HG03457 (cell line): ENCODE data around the gene MMP1.
"Not testable (repeated sequence)": the region's sequence is repeated elsewhere in the genome, so short reads cannot be mapped to it uniquely, and the experiment has no call there.

Experiments
- ATAC-seq: cut with Tn5 transposase; IDR thresholded peaks from one replicate; pipeline ENCODE4 v1.9.1; 2021; ENCODE audit warnings: moderate number of reproducible peaks; ENCODE audit not compliant: unreplicated experiment

Gene MMP1

DNA sequence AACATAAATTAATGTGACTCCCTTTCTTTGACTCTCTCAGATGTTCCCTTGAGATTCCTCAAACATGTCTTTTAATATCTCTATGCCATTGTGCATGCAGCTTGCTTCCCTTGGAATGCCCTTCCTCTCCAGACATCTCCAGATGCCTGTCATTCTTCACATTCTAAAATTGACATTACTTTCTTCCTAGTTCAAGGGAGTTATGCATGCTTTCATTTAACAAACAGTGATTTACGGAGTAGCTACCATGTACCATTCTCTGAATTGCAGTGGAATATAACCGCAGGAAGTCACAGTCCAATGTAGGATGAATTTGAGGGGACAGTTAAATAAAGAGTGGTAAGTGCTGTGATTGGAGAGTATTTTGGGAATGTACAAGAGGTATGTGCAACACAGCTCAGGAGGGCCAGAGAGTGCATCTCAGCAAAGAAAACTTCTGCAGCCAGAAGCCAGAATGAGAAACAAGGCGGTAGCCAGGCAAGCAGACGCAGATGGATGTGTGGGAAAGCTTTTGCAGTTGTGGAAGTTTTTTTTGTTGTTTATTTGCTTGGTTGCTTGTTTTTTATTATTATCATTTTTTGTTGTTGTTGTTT lies 36.2 kb downstream of the MMP1 start:
- no peak for ATAC-seq

- no peak for ATAC-seq
Measured at GRCh38 chr11:102760344-102761035, 37.5 kb downstream of the MMP1 start.

GRCh38 chr11:102757823-102758549 lies 40.0 kb downstream of the MMP1 start:
- ATAC-seq: no peak

- no peak for ATAC-seq
Measured at GRCh38 chr11:102753267-102753666, 44.7 kb downstream of the MMP1 start.

DNA sequence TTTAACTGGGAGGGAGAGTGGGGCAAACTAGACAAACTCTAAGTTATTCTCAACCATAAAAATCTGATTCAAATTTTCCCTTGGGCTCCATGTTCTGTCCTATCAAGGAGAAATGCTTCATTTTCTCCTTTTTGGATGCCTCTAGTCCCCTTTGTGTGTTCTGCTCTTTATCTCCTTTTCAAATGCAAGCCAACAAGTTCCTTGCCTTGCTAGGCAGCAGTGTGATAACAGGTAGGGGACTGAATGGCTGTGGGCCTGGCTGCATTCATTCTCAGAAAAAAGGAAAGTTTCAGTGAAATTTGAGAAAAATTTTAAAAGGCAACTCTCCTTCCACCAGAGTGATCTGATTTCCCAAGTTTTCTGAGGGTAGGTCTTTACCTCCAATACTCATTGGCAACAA lies 46.3 kb downstream of the MMP1 start:
- no peak for ATAC-seq

DNA sequence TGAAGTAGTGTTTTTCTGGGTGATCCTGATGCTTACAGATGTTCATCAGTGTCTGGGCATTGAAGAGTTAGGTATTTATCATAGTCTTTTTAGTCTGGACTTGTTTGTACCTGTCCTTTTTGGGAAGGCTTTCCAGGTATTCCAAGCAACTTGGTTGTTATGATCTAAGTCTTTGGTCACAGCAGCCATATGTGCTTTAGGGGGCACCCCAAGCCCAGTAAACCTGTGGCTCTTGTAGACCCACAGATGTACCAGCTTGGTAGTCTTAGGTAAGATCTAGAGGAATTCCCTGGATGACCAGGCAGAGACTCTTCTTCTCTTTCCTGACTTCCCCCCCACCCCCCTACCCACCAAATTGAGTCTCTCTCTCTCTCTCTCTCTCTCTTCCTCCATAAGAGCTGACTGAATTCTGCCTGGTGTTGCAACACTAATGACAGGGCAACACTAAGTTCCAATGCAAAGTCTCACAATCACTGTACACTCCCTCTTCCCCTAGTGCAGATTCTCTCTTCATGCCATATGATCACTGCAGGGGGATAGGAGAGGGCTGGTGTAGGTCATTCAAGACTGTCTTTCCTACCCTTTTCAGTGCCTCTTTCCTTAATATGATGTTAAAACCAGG lies 48.7 kb downstream of the MMP1 start:
- ATAC-seq: no peak

DNA sequence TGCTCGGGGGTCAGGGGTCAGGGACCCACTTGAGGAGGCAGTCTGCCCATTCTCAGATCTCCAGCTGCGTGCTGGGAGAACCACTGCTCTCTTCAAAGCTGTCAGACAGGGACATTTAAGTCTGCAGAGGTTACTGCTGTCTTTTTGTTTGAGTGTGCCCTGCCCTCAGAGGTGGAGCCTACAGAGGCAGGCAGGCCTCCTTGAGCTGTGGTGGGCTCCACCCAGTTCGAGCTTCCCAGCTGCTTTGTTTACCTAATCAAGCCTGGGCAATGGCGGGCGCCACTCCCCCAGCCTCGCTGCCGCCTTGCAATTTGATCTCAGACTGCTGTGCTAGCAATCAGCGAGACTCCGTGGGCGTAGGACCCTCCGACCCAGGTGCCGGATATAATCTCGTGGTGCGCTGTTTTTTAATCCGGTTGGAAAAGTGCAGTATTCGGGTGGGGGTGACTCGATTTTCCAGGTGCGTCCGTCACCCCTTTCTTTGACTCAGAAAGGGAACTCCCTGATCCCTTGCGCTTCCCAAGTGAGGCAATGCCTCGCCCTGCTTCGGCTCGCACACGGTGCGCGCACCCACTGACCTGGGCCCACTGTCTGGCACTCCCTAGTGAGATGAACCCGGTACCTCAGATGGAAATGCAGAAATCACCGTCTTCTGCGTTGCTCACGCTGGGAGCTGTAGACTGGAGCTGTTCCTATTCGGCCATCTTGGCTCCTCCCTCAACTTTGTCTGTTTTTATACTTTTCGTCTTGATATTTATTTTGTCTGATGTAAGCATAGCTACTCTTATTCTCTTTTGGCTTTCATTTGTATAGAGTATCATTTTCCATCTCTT lies 51.0 kb downstream of the MMP1 start:
- ATAC-seq: not testable (repeated sequence)
